Subcutaneous abdominal adipose tissue (tissue), 5 donors: ENCODE results near the gene TMEM161A.
A peak's percentile ranks its signal among the peaks of the same experiment; 100 is the strongest.

Experiments used
- H3K27ac ChIP-seq: one replicate; pipeline ENCODE4 v1.7.0; 2013; ENCODE audit warnings: low read depth, mild to moderate bottlenecking, inconsistent platforms, low read length, moderate library complexity
- H3K27me3 ChIP-seq, 5 donors: one replicate each; pipeline ENCODE4 v1.7.0; 2013; ENCODE audit warnings: low read length in 5 of 5, inconsistent platforms in 1 of 5; ENCODE audit not compliant: control insufficient read depth in 5 of 5, insufficient read depth in 4 of 5
- H3K36me3 ChIP-seq, 5 donors: one replicate each; pipeline ENCODE4 v1.7.0; 2013; ENCODE audit warnings: low read length in 5 of 5; ENCODE audit not compliant: control insufficient read depth in 5 of 5, insufficient read depth in 5 of 5
- H3K4me1 ChIP-seq, 5 donors: one replicate each; pipeline ENCODE4 v1.7.0; 2013; ENCODE audit warnings: low read length in 5 of 5, mild to moderate bottlenecking in 3 of 5, moderate library complexity in 1 of 5; ENCODE audit not compliant: control insufficient read depth in 5 of 5, insufficient read depth in 5 of 5
- H3K4me3 ChIP-seq, 5 donors: one replicate each; pipeline ENCODE4 v1.7.0; 2013; ENCODE audit warnings: low read length in 5 of 5, low read depth in 1 of 5
- H3K9ac ChIP-seq, 5 donors: one replicate each; pipeline ENCODE4 v1.7.0; 2013; ENCODE audit warnings: low read length in 5 of 5, mild to moderate bottlenecking in 4 of 5, moderate library complexity in 3 of 5
- H3K9me3 ChIP-seq, 5 donors: one replicate each; pipeline ENCODE4 v1.7.0; 2013; ENCODE audit warnings: low read length in 5 of 5; ENCODE audit not compliant: control insufficient read depth in 5 of 5
- donor health status: healthy.
- donor health status: healthy.
- donor health status: healthy.
- donor health status: healthy.
- donor health status: healthy.

The TMEM161A gene

GRCh38 chr19:19170873-19171672 lies 32.8 kb upstream of the TMEM161A start:
- no peak overlapping the region for H3K27ac ChIP-seq
- H3K4me1 ChIP-seq, result peaks cover 0 to 42% (median 35%) of the 10 kb centered on the region in 5 donors
- H3K27me3 ChIP-seq, result no peaks in the 10 kb centered on the region
- peak overlapping the region in 1 of 5 donors; percentile 56 for H3K9ac ChIP-seq
- H3K36me3 ChIP-seq, result peaks cover 0 to 2% (median 0%) of the 10 kb centered on the region in 5 donors
- no peak overlapping the region for H3K4me3 ChIP-seq
- no peaks in the 10 kb centered on the region for H3K9me3 ChIP-seq

GRCh38 chr19:19170053-19170872 lies 32.0 kb upstream of the TMEM161A start, which contains the start of gene MEF2B:
Gene MEF2B, minus strand, starts transcription at chr19:19170263. Its CDS starts 19,528 bp downstream, at chr19:19150735.
- no peak within 1 kb of the TSS for H3K27ac ChIP-seq
- H3K9ac ChIP-seq, result peak within 1 kb of the TSS in 1 of 5 donors; percentile 56
- H3K4me1 ChIP-seq, result peaks cover 0 to 42% (median 35%) of the 10 kb centered on the region in 5 donors
- H3K4me3 ChIP-seq, result peak within 1 kb of the TSS; percentile 11 to 53 (median 36)
- H3K27me3 ChIP-seq, result no peaks in the 10 kb centered on the region
- no peaks in the 10 kb centered on the region for H3K36me3 ChIP-seq
- H3K9me3 ChIP-seq, result no peaks in the 10 kb centered on the region

- H3K36me3 ChIP-seq, result no peaks in the 10 kb centered on the region
- peaks cover 0 to 36% (median 35%) of the 10 kb centered on the region in 5 donors for H3K4me1 ChIP-seq
- H3K27ac ChIP-seq, result no peak overlapping the region
- no peaks in the 10 kb centered on the region for H3K27me3 ChIP-seq
- H3K4me3 ChIP-seq, result peak overlapping the region; percentile 11 to 53 (median 36)
- H3K9me3 ChIP-seq, result no peaks in the 10 kb centered on the region
- peak overlapping the region in 1 of 5 donors; percentile 25 for H3K9ac ChIP-seq
Observed at GRCh38 chr19:19169236-19170052, 31.2 kb upstream of the TMEM161A start.

GRCh38 chr19:19167612-19168011 lies 29.3 kb upstream of the TMEM161A start:
- H3K27ac ChIP-seq, result no peak overlapping the region
- no peak overlapping the region for H3K9ac ChIP-seq
- no peak overlapping the region for H3K4me3 ChIP-seq
- H3K27me3 ChIP-seq, result no peaks in the 10 kb centered on the region
- peaks cover 0 to 31% (median 30%) of the 10 kb centered on the region in 5 donors for H3K4me1 ChIP-seq
- H3K36me3 ChIP-seq, result no peaks in the 10 kb centered on the region
- H3K9me3 ChIP-seq, result no peaks in the 10 kb centered on the region

DNA sequence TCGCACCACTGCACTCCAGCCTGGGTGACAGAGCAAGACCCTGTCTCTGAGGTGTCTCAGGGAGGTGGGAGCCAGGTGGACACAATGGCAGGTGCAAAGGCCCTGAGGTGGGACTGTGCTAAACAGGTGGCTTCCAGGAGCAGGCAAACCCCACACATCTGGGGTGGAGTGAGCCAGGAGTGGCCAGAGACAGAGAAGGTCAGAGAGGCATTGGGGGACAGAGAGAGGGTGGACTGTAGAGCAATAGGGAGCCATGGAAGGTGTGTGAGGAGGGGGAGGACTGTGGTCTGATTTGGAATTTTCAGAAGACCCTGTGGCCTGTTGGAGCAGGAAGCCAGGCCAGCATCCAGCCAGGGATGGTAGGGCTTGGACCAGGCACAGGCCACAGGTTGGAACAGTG lies 27.1 kb upstream of the TMEM161A start:
- Histone ChIP-seq H3K9me3 (no peaks in the 10 kb centered on the region), H3K9ac (no peak overlapping the region), H3K27ac (no peak overlapping the region), H3K27me3 (no peaks in the 10 kb centered on the region), H3K4me3 (no peak overlapping the region), H3K36me3 (no peaks in the 10 kb centered on the region), H3K4me1 (peaks cover 0 to 10% (median 8%) of the 10 kb centered on the region in 5 donors)

DNA sequence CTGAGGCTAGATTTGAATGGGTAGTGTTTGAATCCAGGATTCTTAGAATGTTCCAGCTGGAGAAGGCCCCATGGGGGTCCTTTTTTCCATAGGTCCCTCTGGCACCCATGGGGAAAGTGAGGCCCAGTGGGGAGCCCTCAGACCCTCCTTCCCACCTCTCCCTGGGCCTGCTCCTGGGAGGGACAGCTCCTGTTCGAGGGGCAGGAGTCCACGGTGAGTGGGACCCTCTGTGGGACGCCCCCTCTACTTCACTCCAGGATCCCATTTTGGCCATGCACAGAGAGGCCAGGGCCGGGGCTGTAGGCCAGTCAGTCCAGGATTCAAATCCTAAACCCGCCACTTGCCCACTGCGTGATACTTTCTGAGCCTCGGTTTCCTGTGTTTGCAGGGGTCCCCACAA lies 24.2 kb upstream of the TMEM161A start:
- H3K9me3 ChIP-seq, result no peaks in the 10 kb centered on the region
- H3K27ac ChIP-seq, result no peak overlapping the region
- no peaks in the 10 kb centered on the region for H3K4me1 ChIP-seq
- H3K36me3 ChIP-seq, result no peaks in the 10 kb centered on the region
- H3K9ac ChIP-seq, result no peak overlapping the region
- no peak overlapping the region for H3K4me3 ChIP-seq
- no peaks in the 10 kb centered on the region for H3K27me3 ChIP-seq

DNA sequence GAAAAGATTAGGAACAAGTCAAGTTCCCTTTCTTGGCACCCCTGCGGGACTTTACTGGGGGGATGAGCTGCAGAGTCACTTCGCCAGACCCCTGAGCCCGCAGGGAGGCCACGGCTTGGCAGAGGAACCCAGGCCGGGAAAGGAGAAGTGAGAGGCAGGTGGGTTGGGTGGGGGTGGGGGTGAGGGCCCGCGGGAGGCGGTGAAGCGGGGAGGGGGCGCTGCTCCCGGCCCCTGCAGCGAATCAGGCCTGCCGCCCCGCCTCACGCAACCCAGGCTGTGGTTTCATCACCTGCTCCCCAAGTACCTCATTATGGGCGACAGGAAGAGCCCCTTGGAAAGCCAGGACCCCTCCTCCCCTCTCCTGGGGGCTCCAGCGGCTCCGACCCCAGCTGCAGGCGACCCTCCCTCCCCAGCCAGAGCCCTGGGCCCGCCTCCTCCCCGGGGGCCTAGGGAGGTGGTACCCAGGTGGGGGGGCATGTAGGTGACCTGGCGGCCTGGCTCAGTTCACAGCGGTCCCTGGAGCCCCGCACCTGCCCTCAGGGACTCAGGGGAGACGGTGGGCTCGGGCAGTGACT lies 22.3 kb upstream of the TMEM161A start:
- no peak overlapping the region for H3K27ac ChIP-seq
- H3K36me3 ChIP-seq, result peaks cover 0 to 7% (median 2%) of the 10 kb centered on the region in 5 donors
- no peak overlapping the region for H3K9ac ChIP-seq
- no peak overlapping the region for H3K4me3 ChIP-seq
- H3K27me3 ChIP-seq, result no peaks in the 10 kb centered on the region
- peaks cover 0 to 4% (median 3%) of the 10 kb centered on the region in 5 donors for H3K9me3 ChIP-seq
- H3K4me1 ChIP-seq, result no peaks in the 10 kb centered on the region

- no peaks in the 10 kb centered on the region for H3K4me1 ChIP-seq
- H3K27ac ChIP-seq, result no peak overlapping the region
- H3K27me3 ChIP-seq, result no peaks in the 10 kb centered on the region
- no peak overlapping the region for H3K9ac ChIP-seq
- H3K4me3 ChIP-seq, result no peak overlapping the region
- peaks cover 0 to 7% (median 2%) of the 10 kb centered on the region in 5 donors for H3K36me3 ChIP-seq
- peaks cover 0 to 4% (median 3%) of the 10 kb centered on the region in 5 donors for H3K9me3 ChIP-seq
Observed at GRCh38 chr19:19159534-19159933, 21.3 kb upstream of the TMEM161A start.

DNA sequence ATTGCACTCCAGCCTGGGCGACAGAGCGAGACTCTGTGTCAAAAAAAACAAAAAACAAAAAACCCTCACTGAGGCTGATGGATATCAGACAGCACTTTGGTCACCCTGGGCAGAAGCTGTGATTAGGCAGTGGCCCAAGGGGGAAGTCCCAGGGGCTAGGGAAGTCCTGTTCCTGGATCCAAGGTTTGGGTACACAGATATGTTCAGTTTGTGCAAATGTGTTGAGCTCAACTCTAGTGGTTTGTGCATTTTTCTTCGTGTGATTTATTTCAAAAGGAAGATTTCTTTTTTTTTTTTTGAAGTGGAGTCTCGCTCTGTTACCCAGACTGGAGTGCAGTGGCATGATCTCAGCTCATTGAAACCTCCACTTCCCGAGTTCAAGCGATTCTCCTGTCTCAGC lies 19.5 kb upstream of the TMEM161A start:
- Histone ChIP-seq H3K27me3 (no peaks in the 10 kb centered on the region), H3K36me3 (peaks cover 0 to 7% (median 2%) of the 10 kb centered on the region in 5 donors), H3K27ac (no peak overlapping the region), H3K9ac (no peak overlapping the region), H3K4me1 (no peaks in the 10 kb centered on the region), H3K4me3 (no peak overlapping the region), H3K9me3 (peaks cover 0 to 4% (median 3%) of the 10 kb centered on the region in 5 donors)
